Tibial artery (tissue), 4 donors: Measurements from ENCODE around the gene TNRC6A.

Experiments
- DNase-seq, 2 donors: peaks; one replicate each; pipeline ENCODE4 v3.0.0-alpha.2; 2019
- H3K27ac ChIP-seq, 2 donors: fragments of 200-600 bp; sonication (generic) in 1 of 2; 1 replicate in 1 of 2; 2 replicates in 1 of 2; pipeline ENCODE4 v1.5.1; 2018 to 2019; ENCODE audit warnings: mild to moderate bottlenecking in 1 of 2
- H3K27me3 ChIP-seq, 2 donors: fragments of 200-600 bp; sonication (generic) in 1 of 2; one replicate each; pipeline versions ENCODE4 v1.5.1 to v1.6.0; 2016 to 2019
- H3K36me3 ChIP-seq, 3 donors: fragments of 200-600 bp; sonication (generic) in 2 of 3; one replicate each; pipeline ENCODE4 v1.5.1; 2016 to 2019; ENCODE audit warnings: mild to moderate bottlenecking in 2 of 3
- H3K4me1 ChIP-seq, 4 donors: fragments of 200-600 bp; sonication (generic) in 2 of 4; 1 replicate in 3 of 4; 2 replicates in 1 of 4; pipeline ENCODE4 v1.5.1; 2016 to 2019
- H3K4me3 ChIP-seq, 2 donors: fragments of 200-600 bp; sonication (generic) in 1 of 2; 1 replicate in 1 of 2; 2 replicates in 1 of 2; pipeline ENCODE4 v1.5.1; 2018 to 2019; ENCODE audit warnings: mild to moderate bottlenecking in 2 of 2
- H3K9me3 ChIP-seq, 3 donors: fragments of 200-600 bp; sonication (generic) in 1 of 3; one replicate each; pipeline ENCODE4 v1.5.1; 2016 to 2019
- CTCF ChIP-seq, 2 experiments: fragments of 200-600 bp in 1 of 2; fragments of 450-650 bp in 1 of 2; IDR thresholded peaks; one replicate each; pipeline ENCODE4 v1.5.1; 2017 to 2019; ENCODE audit warnings: antibody characterized with exemption in 2 of 2, mild to moderate bottlenecking in 1 of 2, moderate library complexity in 1 of 2
- intact Hi-C: fragments of 100-400 bp; cut with DNase I; formaldehyde crosslinking; loops from one replicate; pipeline ENCODE4 v1.15.0; 2023; ENCODE audit warnings: low total_unique reads

Gene TNRC6A

GRCh38 chr16:24816688-24817087, 87.2 kb downstream of the TNRC6A start:
- DNase-seq: no peak
- no peaks in the 10 kb centered on the region for H3K9me3 ChIP-seq
- H3K27me3 ChIP-seq: no peaks in the 10 kb centered on the region
- no peak overlapping the region for H3K4me3 ChIP-seq
- no peak overlapping the region for H3K27ac ChIP-seq
- intact Hi-C loops: loop anchor here (10.0 kb wide), 1 partner anchor 252 kb away; no protein-coding TSS in a partner anchor
- H3K4me1 ChIP-seq: no peaks in the 10 kb centered on the region
- TF ChIP-seq CTCF (IDR thresholded peaks at IDR 0.05): no peak
- H3K36me3 ChIP-seq: peaks cover 93 to 100% (median 97%) of the 10 kb centered on the region in 3 donors

- Histone ChIP-seq H3K9me3 (no peaks in the 10 kb centered on the region), H3K4me1 (no peaks in the 10 kb centered on the region), H3K4me3 (no peak overlapping the region), H3K27ac (peak overlapping the region in 1 of 2 donors; percentile 22), H3K27me3 (no peaks in the 10 kb centered on the region), H3K36me3 (peaks cover 92 to 98% (median 97%) of the 10 kb centered on the region in 3 donors)
- TF ChIP-seq CTCF (IDR thresholded peaks at IDR 0.05): no peak
- intact Hi-C loops: loop anchor here (10.0 kb wide), 1 partner anchor 255 kb away; no protein-coding TSS in a partner anchor
- no peak for DNase-seq
These were observed 90.1 kb downstream of the TNRC6A start for GRCh38 chr16:24819462-24820040.

DNA sequence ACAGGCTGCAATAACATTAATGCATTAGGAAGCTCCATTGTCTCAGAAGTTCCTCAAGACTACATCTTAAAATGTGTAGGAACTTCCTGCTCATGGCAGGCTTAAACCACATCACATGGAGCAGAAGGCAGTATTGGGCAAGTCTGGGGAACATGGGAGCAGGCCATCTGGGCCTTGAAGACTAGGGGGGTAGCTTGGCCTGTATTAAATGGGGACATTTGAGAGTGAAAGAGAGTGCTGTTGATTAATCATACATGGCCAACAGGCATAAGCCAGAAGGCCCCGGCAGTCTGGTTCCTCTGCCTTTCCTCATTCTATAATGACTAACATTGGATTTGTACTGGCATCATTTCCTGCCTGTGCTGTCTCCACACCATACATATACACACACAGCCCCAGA, 91.1 kb downstream of the TNRC6A start:
- H3K9me3 ChIP-seq: no peaks in the 10 kb centered on the region
- no peak overlapping the region for H3K27ac ChIP-seq
- no peak for TF ChIP-seq CTCF (IDR thresholded peaks at IDR 0.05)
- H3K4me1 ChIP-seq: no peaks in the 10 kb centered on the region
- H3K36me3 ChIP-seq: peaks cover 83 to 90% (median 89%) of the 10 kb centered on the region in 3 donors
- H3K27me3 ChIP-seq: no peaks in the 10 kb centered on the region
- intact Hi-C loops: no loop called here
- no peak for DNase-seq
- no peak overlapping the region for H3K4me3 ChIP-seq

DNA sequence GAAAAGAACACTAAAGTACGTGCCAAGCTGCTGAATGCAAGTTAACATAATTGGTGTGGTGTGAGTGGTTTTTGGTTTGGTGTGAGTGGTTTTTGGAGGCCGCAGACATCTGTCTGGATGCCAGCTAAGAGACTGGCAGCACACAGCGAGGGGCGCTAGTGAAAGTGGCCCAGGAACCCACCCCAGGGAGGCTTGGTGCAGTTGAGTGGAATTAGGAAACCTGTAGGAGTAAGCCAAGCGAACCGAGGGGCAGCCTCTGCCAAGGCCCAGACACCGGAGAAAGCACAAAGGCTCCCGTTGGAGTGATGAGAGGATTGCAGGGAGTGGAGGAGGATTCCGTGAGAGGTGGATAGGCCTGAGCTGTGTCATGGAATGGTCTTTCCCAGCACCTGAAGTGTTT, 91.7 kb downstream of the TNRC6A start:
- Histone ChIP-seq H3K4me3 (no peak overlapping the region), H3K4me1 (no peaks in the 10 kb centered on the region), H3K36me3 (peaks cover 77 to 90% (median 89%) of the 10 kb centered on the region in 3 donors), H3K9me3 (no peaks in the 10 kb centered on the region), H3K27ac (no peak overlapping the region), H3K27me3 (no peaks in the 10 kb centered on the region)
- intact Hi-C loops: no loop called here
- TF ChIP-seq CTCF (IDR thresholded peaks at IDR 0.05): no peak
- no peak for DNase-seq

- DNase-seq: no peak
- Histone ChIP-seq H3K9me3 (no peaks in the 10 kb centered on the region), H3K4me3 (no peak overlapping the region), H3K27ac (no peak overlapping the region), H3K27me3 (no peaks in the 10 kb centered on the region), H3K4me1 (no peaks in the 10 kb centered on the region), H3K36me3 (peaks cover 73 to 89% (median 86%) of the 10 kb centered on the region in 3 donors)
- TF ChIP-seq CTCF (IDR thresholded peaks at IDR 0.05): no peak
- intact Hi-C loops: no loop called here
These were observed 93.1 kb downstream of the TNRC6A start for GRCh38 chr16:24822542-24822941.
